ENCODE results near the gene FOXL3.
A peak's percentile ranks its signal among the peaks of the same experiment; 100 is the strongest.
"Not testable (repeated sequence)": the region's sequence is repeated elsewhere in the genome, so short reads cannot be mapped to it uniquely, and the experiment has no call there.

The FOXL3 gene

DNA sequence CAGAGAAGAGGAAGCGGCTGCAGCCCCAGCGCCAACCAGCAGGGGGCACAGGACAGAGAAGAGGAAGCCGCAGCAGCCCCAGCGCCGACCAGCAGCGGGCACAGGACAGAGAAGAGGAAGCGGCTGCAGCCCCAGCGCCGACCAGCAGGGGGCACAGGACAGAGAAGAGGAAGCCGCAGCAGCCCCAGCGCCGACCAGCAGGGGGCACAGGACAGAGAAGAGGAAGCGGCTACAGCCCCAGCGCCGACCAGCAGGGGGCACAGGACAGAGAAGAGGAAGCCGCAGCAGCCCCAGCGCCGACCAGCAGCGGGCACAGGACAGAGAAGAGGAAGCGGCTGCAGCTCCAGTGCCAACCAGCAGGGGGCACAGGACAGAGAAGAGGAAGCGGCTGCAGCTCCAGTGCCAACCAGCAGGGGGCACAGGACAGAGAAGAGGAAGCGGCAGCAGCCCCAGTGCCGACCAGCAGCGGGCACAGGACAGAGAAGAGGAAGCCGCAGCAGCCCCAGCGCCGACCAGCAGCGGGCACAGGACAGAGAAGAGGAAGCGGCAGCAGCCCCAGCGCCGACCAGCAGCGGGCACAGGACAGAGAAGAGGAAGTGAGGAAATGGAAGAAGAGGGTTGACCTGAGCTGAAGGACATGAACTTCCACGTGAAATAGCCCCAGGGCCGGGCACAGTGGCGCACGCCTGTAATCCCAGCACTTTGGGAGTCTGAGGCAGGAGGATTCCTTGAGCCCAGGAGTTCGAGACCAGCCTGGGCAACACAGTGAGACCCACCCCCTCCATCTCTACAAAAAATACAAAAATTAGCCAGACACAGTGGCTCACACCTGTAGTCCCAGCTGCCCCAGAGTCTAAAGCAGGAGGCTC, 26.3 kb upstream of the FOXL3 start:
- in situ Hi-C loops (cut with HindIII; ENCODE audit: low sequenced_read_pairs); DNase-seq (ENCODE audit: low read depth); H3K4me3 ChIP-seq (ENCODE audit: low read depth, low read length): not testable (repeated sequence)
- peak; percentile 40 for TF ChIP-seq CTCF (IDR thresholded peaks at IDR 0.05; ENCODE audit: low read depth, low read length, missing control alignments)

GRCh38 chr7:264541-265191, 25.3 kb upstream of the FOXL3 start:
- no peak overlapping the region for H3K4me3 ChIP-seq (ENCODE audit: low read depth, low read length)
- in situ Hi-C loops (cut with HindIII; ENCODE audit: low sequenced_read_pairs): no loop called here
- no peak for TF ChIP-seq CTCF (IDR thresholded peaks at IDR 0.05; ENCODE audit: low read depth, low read length, missing control alignments)
- no peak for DNase-seq (ENCODE audit: low read depth)

DNA sequence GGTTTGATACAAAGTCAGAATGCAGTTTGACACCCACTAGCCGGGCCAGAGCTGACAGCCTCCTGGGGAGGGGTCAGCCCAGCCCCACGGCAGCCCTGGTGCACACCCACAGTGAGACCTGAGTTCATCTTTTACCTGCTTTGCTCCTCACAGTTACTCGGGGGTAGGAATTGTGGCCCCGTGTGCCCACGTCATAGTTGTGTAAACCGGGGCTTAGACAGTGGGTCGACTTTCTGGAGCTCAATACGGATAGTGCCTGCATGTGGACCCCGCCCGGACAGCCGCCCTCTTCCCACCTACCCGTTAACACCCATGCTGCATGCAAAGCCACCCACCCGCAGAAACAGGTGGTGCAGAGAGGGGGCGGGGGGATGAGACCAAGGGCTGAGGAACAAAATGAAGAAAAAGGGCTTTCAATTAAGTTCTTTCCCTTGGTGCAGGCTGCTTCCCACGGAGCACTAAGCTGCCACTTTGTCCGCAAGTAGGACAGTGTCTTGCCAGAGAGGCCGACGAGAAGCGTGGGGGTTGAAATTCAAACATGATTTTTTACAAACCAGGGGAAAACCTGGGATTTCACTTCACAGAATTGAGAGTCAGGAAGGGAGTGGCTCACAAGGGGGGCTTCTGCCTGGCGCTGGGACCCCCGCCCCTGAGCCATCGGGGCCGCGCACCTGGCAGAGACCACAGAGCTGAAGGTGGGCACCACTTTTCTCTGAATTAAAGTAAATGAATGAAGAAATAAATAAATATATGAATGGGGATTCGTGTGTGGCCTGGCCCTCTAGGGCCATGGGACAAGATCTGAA, 24.6 kb upstream of the FOXL3 start:
- DNase-seq (ENCODE audit: low read depth): no peak
- TF ChIP-seq CTCF (IDR thresholded peaks at IDR 0.05; ENCODE audit: low read depth, low read length, missing control alignments): no peak
- in situ Hi-C loops (cut with HindIII; ENCODE audit: low sequenced_read_pairs): no loop called here
- no peak overlapping the region for H3K4me3 ChIP-seq (ENCODE audit: low read depth, low read length)

DNA sequence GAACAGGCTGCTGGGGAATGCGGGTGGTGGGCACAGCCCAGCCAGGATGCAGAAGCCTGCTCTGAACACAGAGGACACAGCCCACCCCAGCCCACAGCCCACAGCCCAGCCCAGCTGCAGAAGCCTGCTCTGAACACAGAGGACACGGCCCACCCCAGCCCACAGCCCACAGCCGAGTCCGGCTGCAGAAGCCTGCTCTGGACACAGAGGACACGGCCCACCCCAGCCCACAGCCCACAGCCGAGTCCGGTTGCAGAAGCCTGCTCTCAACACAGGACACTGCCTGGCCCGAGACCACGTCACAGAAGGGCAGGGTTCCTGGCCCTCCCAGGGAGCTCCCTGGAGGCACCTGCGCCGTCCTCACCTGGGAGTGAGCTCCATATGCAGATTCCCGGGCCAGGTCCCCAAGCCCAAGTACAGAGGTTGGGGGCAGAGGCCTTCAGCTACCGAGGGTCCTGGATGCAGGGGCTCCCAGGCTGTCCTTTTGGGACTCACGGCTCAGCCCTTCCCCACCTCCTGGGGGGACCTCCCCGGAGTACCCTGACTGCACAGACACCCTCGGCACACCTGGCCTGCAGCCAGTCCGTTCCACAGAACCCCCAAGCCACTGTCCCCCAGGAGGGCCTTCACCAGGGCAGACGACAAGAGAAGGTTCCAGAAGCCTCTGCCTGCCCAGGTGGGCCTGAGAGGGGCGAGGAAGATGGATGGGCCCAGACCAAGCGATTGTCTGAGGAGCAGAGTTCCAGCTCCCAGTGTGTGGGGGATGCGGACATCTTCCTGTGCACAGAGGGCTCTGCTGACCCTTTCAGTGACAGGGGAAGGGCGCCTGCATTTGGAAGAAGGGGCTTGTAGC, 23.7 kb upstream of the FOXL3 start:
- DNase-seq (ENCODE audit: low read depth): no peak
- no peak for TF ChIP-seq CTCF (IDR thresholded peaks at IDR 0.05; ENCODE audit: low read depth, low read length, missing control alignments)
- H3K4me3 ChIP-seq (ENCODE audit: low read depth, low read length): no peak overlapping the region
- in situ Hi-C loops (cut with HindIII; ENCODE audit: low sequenced_read_pairs): no loop called here

GRCh38 chr7:266851-267840, 22.8 kb upstream of the FOXL3 start:
- no peak for DNase-seq (ENCODE audit: low read depth)
- in situ Hi-C loops (cut with HindIII; ENCODE audit: low sequenced_read_pairs): no loop called here
- no peak for TF ChIP-seq CTCF (IDR thresholded peaks at IDR 0.05; ENCODE audit: low read depth, low read length, missing control alignments)
- H3K4me3 ChIP-seq (ENCODE audit: low read depth, low read length): no peak overlapping the region
